Parathyroid adenoma (tissue), 2 donors: ENCODE measurements around the gene PHF21B.
"Not testable (repeated sequence)": the region's sequence is repeated elsewhere in the genome, so short reads cannot be mapped to it uniquely, and the experiment has no call there.

ENCODE experiments used
- H2AFZ ChIP-seq: fragments of 300-600 bp; sonication (generic); one replicate; pipeline ENCODE4 v1.7.0; 2017; ENCODE audit warnings: antibody characterized with exemption, mild to moderate bottlenecking
- H3K27ac ChIP-seq: fragments of 300-600 bp; sonication (generic); one replicate; pipeline ENCODE4 v1.7.0; 2017
- H3K27me3 ChIP-seq: fragments of 300-600 bp; sonication (generic); one replicate; pipeline ENCODE4 v1.7.0; 2017; ENCODE audit warnings: low read length; ENCODE audit not compliant: control insufficient read depth, insufficient read depth
- H3K36me3 ChIP-seq: fragments of 300-600 bp; sonication (generic); one replicate; pipeline ENCODE4 v1.7.0; 2017; ENCODE audit warnings: low read length; ENCODE audit not compliant: control insufficient read depth, insufficient read depth
- H3K4me1 ChIP-seq: fragments of 300-600 bp; sonication (generic); one replicate; pipeline ENCODE4 v1.7.0; 2017; ENCODE audit warnings: control low read depth
- H3K4me2 ChIP-seq: fragments of 300-600 bp; sonication (generic); one replicate; pipeline ENCODE4 v1.7.0; 2017; ENCODE audit warnings: low read length
- H3K4me3 ChIP-seq: fragments of 300-600 bp; sonication (generic); one replicate; pipeline ENCODE4 v1.7.0; 2017; ENCODE audit warnings: low read depth, low read length
- H3K79me2 ChIP-seq: fragments of 300-600 bp; sonication (generic); one replicate; pipeline ENCODE4 v1.7.0; 2017; ENCODE audit warnings: control low read depth
- H3K9ac ChIP-seq: fragments of 300-600 bp; sonication (generic); one replicate; pipeline ENCODE4 v1.7.0; 2017; ENCODE audit warnings: mild to moderate bottlenecking
- H3K9me3 ChIP-seq: fragments of 300-600 bp; sonication (generic); one replicate; pipeline ENCODE4 v1.7.0; 2017; ENCODE audit warnings: low read length; ENCODE audit not compliant: control insufficient read depth
- CTCF ChIP-seq: fragments of 300-600 bp; sonication (generic); IDR thresholded peaks from one replicate; pipeline ENCODE4 v1.7.0; 2017; ENCODE audit warnings: antibody characterized with exemption, mild to moderate bottlenecking
- donor health status: primary hyperparathyroidism.

The PHF21B gene

GRCh38 chr22:45053094-45053493 lies 43.3 kb upstream of the PHF21B start:
- H3K4me3 ChIP-seq = no peak overlapping the region
- no peaks in the 10 kb centered on the region for H3K27me3 ChIP-seq
- H3K4me2 ChIP-seq = no peak overlapping the region
- H3K36me3 ChIP-seq = no peaks in the 10 kb centered on the region
- TF ChIP-seq CTCF = no peak
- H3K9me3 ChIP-seq = no peaks in the 10 kb centered on the region
- H2AFZ ChIP-seq = no peak overlapping the region
- no peak overlapping the region for H3K27ac ChIP-seq
- H3K4me1 ChIP-seq = no peaks in the 10 kb centered on the region
- no peaks in the 10 kb centered on the region for H3K79me2 ChIP-seq
- H3K9ac ChIP-seq = no peak overlapping the region

GRCh38 chr22:45052665-45053064 lies 42.9 kb upstream of the PHF21B start:
- H3K4me1 ChIP-seq, H3K9me3 ChIP-seq, H3K27ac ChIP-seq, H3K79me2 ChIP-seq, H3K4me3 ChIP-seq, H3K4me2 ChIP-seq, H3K36me3 ChIP-seq, H3K9ac ChIP-seq, H2AFZ ChIP-seq, H3K27me3 ChIP-seq: not testable (repeated sequence)

- Histone ChIP-seq H3K4me1 (no peaks in the 10 kb centered on the region), H3K4me2 (no peak overlapping the region), H3K27ac (no peak overlapping the region), H2AFZ (no peak overlapping the region), H3K9me3 (no peaks in the 10 kb centered on the region), H3K9ac (no peak overlapping the region), H3K4me3 (no peak overlapping the region), H3K27me3 (no peaks in the 10 kb centered on the region), H3K36me3 (no peaks in the 10 kb centered on the region), H3K79me2 (no peaks in the 10 kb centered on the region)
- no peak for TF ChIP-seq CTCF
These were observed 42.1 kb upstream of the PHF21B start for GRCh38 chr22:45051946-45052345.

- no peaks in the 10 kb centered on the region for H3K9me3 ChIP-seq
- no peak for TF ChIP-seq CTCF
- no peak overlapping the region for H2AFZ ChIP-seq
- H3K4me2 ChIP-seq = no peak overlapping the region
- H3K4me3 ChIP-seq = no peak overlapping the region
- no peak overlapping the region for H3K9ac ChIP-seq
- no peaks in the 10 kb centered on the region for H3K4me1 ChIP-seq
- no peaks in the 10 kb centered on the region for H3K27me3 ChIP-seq
- no peaks in the 10 kb centered on the region for H3K79me2 ChIP-seq
- H3K27ac ChIP-seq = no peak overlapping the region
- H3K36me3 ChIP-seq = no peaks in the 10 kb centered on the region
These were observed 41.6 kb upstream of the PHF21B start for GRCh38 chr22:45051419-45051818.

GRCh38 chr22:45047260-45047659 lies 37.5 kb upstream of the PHF21B start:
- Histone ChIP-seq H3K36me3 (no peaks in the 10 kb centered on the region), H3K9ac (no peak overlapping the region), H3K4me3 (no peak overlapping the region), H3K4me1 (no peaks in the 10 kb centered on the region), H3K4me2 (no peak overlapping the region), H3K27ac (no peak overlapping the region), H3K9me3 (no peaks in the 10 kb centered on the region), H2AFZ (no peak overlapping the region), H3K79me2 (no peaks in the 10 kb centered on the region), H3K27me3 (no peaks in the 10 kb centered on the region)
- TF ChIP-seq CTCF = no peak
